ENCODE data around the gene NLRC5.
"Not testable (repeated sequence)": the region's sequence is repeated elsewhere in the genome, so short reads cannot be mapped to it uniquely, and the experiment has no call there.

Gene NLRC5

DNA sequence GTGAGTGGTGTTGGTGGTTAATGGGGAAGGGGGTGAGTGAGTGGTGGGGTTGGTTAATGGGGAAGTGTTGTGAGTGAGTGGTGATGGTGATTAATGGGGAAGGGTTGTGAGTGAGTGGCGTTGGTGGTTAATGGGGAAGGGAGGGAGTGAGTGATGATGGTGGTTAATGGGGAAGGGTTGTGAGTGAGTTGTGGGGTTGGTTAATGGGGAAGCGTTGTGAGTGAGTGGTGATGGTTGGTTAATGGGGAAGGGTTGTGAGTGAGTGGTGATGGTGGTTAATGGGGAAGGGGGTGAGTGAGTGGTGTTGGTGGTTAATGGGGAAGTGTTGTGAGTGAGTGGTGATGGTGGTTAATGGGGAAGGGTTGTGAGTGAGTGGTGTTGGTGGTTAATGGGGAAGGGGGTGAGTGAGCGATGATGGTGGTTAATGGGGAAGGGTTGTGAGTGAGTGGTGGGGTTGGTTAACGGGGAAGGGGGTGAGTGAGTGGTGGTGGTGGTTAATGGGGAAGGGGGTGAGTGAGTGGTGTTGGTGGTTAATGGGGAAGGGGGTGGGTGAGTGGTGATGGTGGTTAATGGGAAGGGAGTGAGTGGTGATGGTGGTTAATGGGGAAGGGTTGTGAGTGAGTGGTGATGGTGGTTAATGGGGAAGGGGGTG, 81.8 kb downstream of the NLRC5 start:
- not testable (repeated sequence) for DNase-seq (ENCODE audit: low read depth); H3K9me3 ChIP-seq (ENCODE audit: control insufficient read depth, low read length); H3K4me3 ChIP-seq (ENCODE audit: low read length); H3K27me3 ChIP-seq (replicated peaks; ENCODE audit: control insufficient read depth, insufficient read depth, low read length); H3K9ac ChIP-seq (ENCODE audit: low read length); H3K36me3 ChIP-seq (ENCODE audit: control insufficient read depth, insufficient read depth, low read length, severe bottlenecking)
- peaks cover 11% of the 10 kb centered on the region for H3K4me1 ChIP-seq (ENCODE audit: control insufficient read depth, insufficient read depth, low read length)

GRCh38 chr16:57071831-57072582, 82.7 kb downstream of the NLRC5 start:
- peaks cover 4% of the 10 kb centered on the region for H3K36me3 ChIP-seq (ENCODE audit: control insufficient read depth, insufficient read depth, low read length, severe bottlenecking)
- H3K9ac ChIP-seq (ENCODE audit: low read length): no peak overlapping the region
- H3K4me1 ChIP-seq (ENCODE audit: control insufficient read depth, insufficient read depth, low read length): peaks cover 11% of the 10 kb centered on the region
- DNase-seq (ENCODE audit: low read depth): peak; percentile 23
- no peak overlapping the region for H3K4me3 ChIP-seq (ENCODE audit: low read length)
- H3K9me3 ChIP-seq (ENCODE audit: control insufficient read depth, low read length): no peaks in the 10 kb centered on the region
- no peaks in the 10 kb centered on the region for H3K27me3 ChIP-seq (replicated peaks; ENCODE audit: control insufficient read depth, insufficient read depth, low read length)

DNA sequence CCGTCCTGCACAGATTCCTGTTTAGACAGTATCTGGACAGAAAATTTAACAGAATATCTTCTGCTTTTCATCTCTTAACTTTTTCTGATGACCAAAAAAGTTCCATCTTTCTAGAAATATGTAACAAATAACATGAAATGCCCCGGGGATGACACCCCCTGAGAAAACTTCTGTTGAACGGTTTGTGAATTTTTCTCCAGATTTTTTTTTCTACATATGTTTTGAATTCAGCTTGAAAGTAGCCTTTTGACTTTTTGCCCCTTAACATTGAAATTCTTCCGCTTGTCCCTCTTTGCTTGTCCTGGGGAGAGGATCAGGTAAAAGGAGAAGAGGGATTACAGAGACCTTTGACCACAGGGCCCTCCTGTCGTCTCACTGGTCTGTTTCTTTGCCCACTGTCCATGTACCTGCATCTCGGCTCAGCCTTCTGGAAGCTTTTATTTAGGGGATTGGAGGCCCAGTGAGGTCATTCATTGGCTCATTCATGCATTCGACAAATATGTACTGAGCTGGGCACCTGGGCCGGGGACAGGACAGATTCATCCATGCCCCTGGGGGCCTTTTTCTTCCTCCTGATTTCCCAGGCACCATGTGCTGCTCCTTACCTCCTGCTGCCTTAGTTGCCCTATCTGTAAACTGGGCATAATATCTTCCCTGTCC, 83.4 kb downstream of the NLRC5 start:
- H3K4me3 ChIP-seq (ENCODE audit: low read length): no peak overlapping the region
- no peak for DNase-seq (ENCODE audit: low read depth)
- no peaks in the 10 kb centered on the region for H3K9me3 ChIP-seq (ENCODE audit: control insufficient read depth, low read length)
- H3K9ac ChIP-seq (ENCODE audit: low read length): no peak overlapping the region
- no peaks in the 10 kb centered on the region for H3K27me3 ChIP-seq (replicated peaks; ENCODE audit: control insufficient read depth, insufficient read depth, low read length)
- H3K36me3 ChIP-seq (ENCODE audit: control insufficient read depth, insufficient read depth, low read length, severe bottlenecking): peaks cover 2% of the 10 kb centered on the region
- H3K4me1 ChIP-seq (ENCODE audit: control insufficient read depth, insufficient read depth, low read length): peaks cover 11% of the 10 kb centered on the region

GRCh38 chr16:57077714-57078113, 88.4 kb downstream of the NLRC5 start:
- Histone ChIP-seq H3K9me3 (ENCODE audit: control insufficient read depth, low read length) (no peaks in the 10 kb centered on the region), H3K36me3 (ENCODE audit: control insufficient read depth, insufficient read depth, low read length, severe bottlenecking) (peaks cover 10% of the 10 kb centered on the region)
- DNase-seq (ENCODE audit: low read depth): no peak

DNA sequence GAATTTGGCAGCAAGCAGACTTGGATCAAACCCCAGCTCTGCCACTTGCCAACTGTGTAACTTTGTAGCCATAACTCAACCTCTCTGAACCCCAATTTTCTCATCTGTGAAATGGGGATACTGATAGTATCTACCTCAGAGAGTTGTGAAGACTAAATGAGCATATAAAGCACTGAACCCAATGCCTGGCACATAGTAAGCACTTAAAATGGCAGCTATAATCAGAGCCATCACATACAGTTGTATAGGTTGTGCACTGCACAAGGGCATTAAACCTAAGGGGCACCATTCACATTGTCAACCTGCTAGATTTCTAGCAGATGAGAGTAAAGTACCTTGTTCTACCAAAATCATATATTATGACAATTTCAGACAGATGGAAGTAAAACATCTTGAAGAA, 92.4 kb downstream of the NLRC5 start:
- Histone ChIP-seq H3K27me3 (replicated peaks; ENCODE audit: control insufficient read depth, insufficient read depth, low read length) (peaks cover 1% of the 10 kb centered on the region), H3K36me3 (ENCODE audit: control insufficient read depth, insufficient read depth, low read length, severe bottlenecking) (peaks cover 11% of the 10 kb centered on the region), H3K4me1 (ENCODE audit: control insufficient read depth, insufficient read depth, low read length) (no peaks in the 10 kb centered on the region), H3K4me3 (ENCODE audit: low read length) (no peak overlapping the region), H3K9ac (ENCODE audit: low read length) (no peak overlapping the region), H3K9me3 (ENCODE audit: control insufficient read depth, low read length) (no peaks in the 10 kb centered on the region)
- no peak for DNase-seq (ENCODE audit: low read depth)

More at GRCh38 chr16:57077714-57078113, 88.4 kb downstream of the NLRC5 start:
- H3K4me1 ChIP-seq (ENCODE audit: control insufficient read depth, insufficient read depth, low read length): no peaks in the 10 kb centered on the region
- no peaks in the 10 kb centered on the region for H3K27me3 ChIP-seq (replicated peaks; ENCODE audit: control insufficient read depth, insufficient read depth, low read length)
- no peak overlapping the region for H3K4me3 ChIP-seq (ENCODE audit: low read length)
- H3K9ac ChIP-seq (ENCODE audit: low read length): no peak overlapping the region

GRCh38 chr16:57082664-57083063, 93.3 kb downstream of the NLRC5 start:
- Histone ChIP-seq H3K4me1 (ENCODE audit: control insufficient read depth, insufficient read depth, low read length) (no peaks in the 10 kb centered on the region), H3K4me3 (ENCODE audit: low read length) (no peak overlapping the region), H3K9ac (ENCODE audit: low read length) (no peak overlapping the region), H3K27me3 (replicated peaks; ENCODE audit: control insufficient read depth, insufficient read depth, low read length) (peaks cover 8% of the 10 kb centered on the region), H3K9me3 (ENCODE audit: control insufficient read depth, low read length) (no peaks in the 10 kb centered on the region), H3K36me3 (ENCODE audit: control insufficient read depth, insufficient read depth, low read length, severe bottlenecking) (peaks cover 11% of the 10 kb centered on the region)
- no peak for DNase-seq (ENCODE audit: low read depth)

DNA sequence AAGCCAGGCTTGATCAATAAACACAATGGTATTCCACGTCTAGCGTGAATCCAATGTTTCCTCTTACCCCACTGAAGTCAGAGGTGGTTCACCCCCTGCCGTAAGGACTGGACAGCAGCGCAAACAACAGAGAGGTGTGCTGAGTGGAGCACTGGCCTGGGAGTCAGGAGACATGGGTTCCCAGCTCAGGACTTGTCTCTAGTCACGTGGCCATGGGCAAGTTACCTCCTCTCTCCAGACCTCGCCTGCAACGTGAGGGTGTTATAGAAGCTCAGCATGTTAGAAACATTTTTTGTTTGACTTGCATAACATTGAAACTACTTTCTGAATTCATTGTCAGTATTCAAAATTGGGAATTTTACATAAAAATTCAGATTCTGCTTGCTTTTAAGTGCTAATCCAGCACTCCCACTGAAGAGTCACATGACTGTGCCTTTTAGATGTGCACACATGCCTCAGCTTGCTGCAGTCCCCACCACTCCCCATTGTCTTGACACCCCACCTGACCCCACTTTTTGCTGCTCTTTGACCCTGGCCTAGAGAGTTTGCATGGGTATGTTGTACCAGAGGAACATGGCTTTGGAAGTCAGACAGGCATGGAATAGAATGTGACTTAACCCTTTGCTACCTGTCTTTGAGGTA, 94.2 kb downstream of the NLRC5 start:
- DNase-seq (ENCODE audit: low read depth): no peak
- no peaks in the 10 kb centered on the region for H3K4me1 ChIP-seq (ENCODE audit: control insufficient read depth, insufficient read depth, low read length)
- peaks cover 11% of the 10 kb centered on the region for H3K27me3 ChIP-seq (replicated peaks; ENCODE audit: control insufficient read depth, insufficient read depth, low read length)
- H3K4me3 ChIP-seq (ENCODE audit: low read length): no peak overlapping the region
- H3K36me3 ChIP-seq (ENCODE audit: control insufficient read depth, insufficient read depth, low read length, severe bottlenecking): peaks cover 11% of the 10 kb centered on the region
- no peak overlapping the region for H3K9ac ChIP-seq (ENCODE audit: low read length)
- H3K9me3 ChIP-seq (ENCODE audit: control insufficient read depth, low read length): no peaks in the 10 kb centered on the region

- Histone ChIP-seq H3K9me3 (ENCODE audit: control insufficient read depth, low read length) (no peaks in the 10 kb centered on the region), H3K27me3 (replicated peaks; ENCODE audit: control insufficient read depth, insufficient read depth, low read length) (peaks cover 11% of the 10 kb centered on the region), H3K4me1 (ENCODE audit: control insufficient read depth, insufficient read depth, low read length) (no peaks in the 10 kb centered on the region), H3K4me3 (ENCODE audit: low read length) (no peak overlapping the region), H3K36me3 (ENCODE audit: control insufficient read depth, insufficient read depth, low read length, severe bottlenecking) (peaks cover 11% of the 10 kb centered on the region), H3K9ac (ENCODE audit: low read length) (no peak overlapping the region)
- peak; percentile 88 for DNase-seq (ENCODE audit: low read depth)
Measured at GRCh38 chr16:57084257-57084770, 95.0 kb downstream of the NLRC5 start.

DNA sequence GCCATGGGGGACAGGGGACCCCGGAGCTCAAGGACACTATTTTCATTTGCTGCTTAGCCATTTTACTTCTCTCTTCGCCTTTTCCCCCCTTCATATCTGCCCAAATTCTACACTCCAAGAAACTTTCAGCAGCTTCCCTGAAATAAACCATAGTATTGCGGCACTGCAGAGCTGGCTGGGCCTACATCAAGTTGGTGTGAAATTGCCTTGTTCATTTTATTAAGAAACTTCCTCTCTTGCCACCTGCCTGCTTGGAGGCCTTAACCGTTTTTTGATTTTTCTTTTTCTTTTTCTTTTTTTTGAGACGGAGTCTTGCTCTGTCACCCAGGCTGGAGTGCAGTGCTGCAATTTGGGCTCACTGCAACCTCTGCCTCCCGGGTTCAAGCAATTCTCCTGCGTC, 95.6 kb downstream of the NLRC5 start:
- H3K9ac ChIP-seq (ENCODE audit: low read length): no peak overlapping the region
- no peak overlapping the region for H3K4me3 ChIP-seq (ENCODE audit: low read length)
- H3K4me1 ChIP-seq (ENCODE audit: control insufficient read depth, insufficient read depth, low read length): no peaks in the 10 kb centered on the region
- DNase-seq (ENCODE audit: low read depth): no peak
- peaks cover 11% of the 10 kb centered on the region for H3K27me3 ChIP-seq (replicated peaks; ENCODE audit: control insufficient read depth, insufficient read depth, low read length)
- peaks cover 11% of the 10 kb centered on the region for H3K36me3 ChIP-seq (ENCODE audit: control insufficient read depth, insufficient read depth, low read length, severe bottlenecking)
- no peaks in the 10 kb centered on the region for H3K9me3 ChIP-seq (ENCODE audit: control insufficient read depth, low read length)

- Histone ChIP-seq H3K9ac (ENCODE audit: low read length) (no peak overlapping the region), H3K36me3 (ENCODE audit: control insufficient read depth, insufficient read depth, low read length, severe bottlenecking) (peaks cover 4% of the 10 kb centered on the region), H3K4me1 (ENCODE audit: control insufficient read depth, insufficient read depth, low read length) (peaks cover 7% of the 10 kb centered on the region), H3K9me3 (ENCODE audit: control insufficient read depth, low read length) (no peaks in the 10 kb centered on the region), H3K4me3 (ENCODE audit: low read length) (no peak overlapping the region), H3K27me3 (replicated peaks; ENCODE audit: control insufficient read depth, insufficient read depth, low read length) (peaks cover 11% of the 10 kb centered on the region)
- no peak for DNase-seq (ENCODE audit: low read depth)
Measured at GRCh38 chr16:57087003-57087402, 97.6 kb downstream of the NLRC5 start.

- H3K4me1 ChIP-seq (ENCODE audit: control insufficient read depth, insufficient read depth, low read length): peaks cover 20% of the 10 kb centered on the region
- no peaks in the 10 kb centered on the region for H3K36me3 ChIP-seq (ENCODE audit: control insufficient read depth, insufficient read depth, low read length, severe bottlenecking)
- peaks cover 11% of the 10 kb centered on the region for H3K27me3 ChIP-seq (replicated peaks; ENCODE audit: control insufficient read depth, insufficient read depth, low read length)
- H3K9me3 ChIP-seq (ENCODE audit: control insufficient read depth, low read length): no peaks in the 10 kb centered on the region
- no peak for DNase-seq (ENCODE audit: low read depth)
- no peak overlapping the region for H3K4me3 ChIP-seq (ENCODE audit: low read length)
- no peak overlapping the region for H3K9ac ChIP-seq (ENCODE audit: low read length)
Measured at GRCh38 chr16:57089406-57089805, 100.0 kb downstream of the NLRC5 start.
